Gastroesophageal sphincter (tissue), 4 donors: Measurements from ENCODE around the gene PLCD4. TPM values are rescaled to one million over a fixed set of nuclear protein-coding genes. Genes with fewer than 3 reads are reported as not detected.

ENCODE experiments used
- ATAC-seq: fragments of 150-250 bp; one replicate; pipeline ENCODE4 v1.9.1; 2016; ENCODE audit warnings: mild to moderate bottlenecking, moderate library complexity
- H3K27ac ChIP-seq, 4 donors: fragments of 200-600 bp; sonication (generic) in 3 of 4; 1 replicate in 3 of 4; 2 replicates in 1 of 4; pipeline ENCODE4 v1.5.1; 2016 to 2019
- H3K27me3 ChIP-seq: fragments of 200-600 bp; sonication (generic); one replicate; pipeline ENCODE4 v1.5.1; 2019
- H3K36me3 ChIP-seq, 2 donors: fragments of 200-600 bp; sonication (generic); one replicate each; pipeline ENCODE4 v1.5.1; 2019; ENCODE audit warnings: control low read depth in 1 of 2
- H3K4me1 ChIP-seq, 3 donors: fragments of 200-600 bp; sonication (generic); 1 replicate in 2 of 3; 2 replicates in 1 of 3; pipeline ENCODE4 v1.5.1; 2016 to 2019; ENCODE audit warnings: control low read depth in 2 of 3
- H3K4me3 ChIP-seq, 2 donors: fragments of 200-600 bp; sonication (generic); one replicate each; pipeline ENCODE4 v1.5.1; 2019; ENCODE audit warnings: mild to moderate bottlenecking in 1 of 2, moderate library complexity in 1 of 2
- H3K9me3 ChIP-seq, 3 donors: fragments of 200-600 bp; sonication (generic); one replicate each; pipeline ENCODE4 v1.5.1; 2017 to 2019; ENCODE audit warnings: control low read depth in 2 of 3
- CTCF ChIP-seq, 4 experiments: fragments of 200-600 bp in 2 of 4; fragments of 450-650 bp in 2 of 4; sonication (generic) in 1 of 4; IDR thresholded peaks; one replicate each; pipeline ENCODE4 v1.5.1; 2017 to 2019; ENCODE audit warnings: antibody characterized with exemption in 4 of 4, mild to moderate bottlenecking in 2 of 4, moderate library complexity in 2 of 4
- EP300 ChIP-seq: sonication (generic); formaldehyde crosslinking; IDR thresholded peaks from one replicate; pipeline ENCODE4 v1.6.1; 2017; ENCODE audit warnings: antibody characterized with exemption, mild to moderate bottlenecking
- POLR2A ChIP-seq, 2 donors: fragments of 450-650 bp; IDR thresholded peaks; one replicate each; pipeline ENCODE4 v1.6.1; 2017; ENCODE audit warnings: antibody characterized with exemption in 2 of 2, mild to moderate bottlenecking in 2 of 2, moderate library complexity in 1 of 2
- POLR2AphosphoS5 ChIP-seq: sonication (generic); formaldehyde crosslinking; IDR thresholded peaks from one replicate; pipeline ENCODE4 v1.6.1; 2017; ENCODE audit warnings: antibody characterized with exemption
- WGBS, 2 donors: methylation state at CpG; one replicate each; pipeline ENCODE4 v1.1.5; 2018; ENCODE audit warnings: low coverage in 1 of 2; 5-methylcytosine and 5-hydroxymethylcytosine counted together
- total RNA-seq, 4 donors: library from RNA; depleted of rRNA; stranded (reverse); fragments of >200 nt; gene quantifications; one replicate each; pipeline ENCODE4 v1.1.0, GENCODE V29; 2016

Gene PLCD4
- total RNA-seq, 4 donors from 2014 or later: 1.6 to 18.8 (median 9.3) TPM

- Histone ChIP-seq H3K27ac (no peak overlapping the region), H3K4me1 (peaks cover 0 to 32% (median 0%) of the 10 kb centered on the region in 3 donors), H3K9me3 (no peaks in the 10 kb centered on the region), H3K27me3 (no peaks in the 10 kb centered on the region), H3K36me3 (peaks cover 0 to 33% of the 10 kb centered on the region in 2 donors), H3K4me3 (no peak overlapping the region)
- TF ChIP-seq CTCF (IDR thresholded peaks at IDR 0.05) (no peak), POLR2A (IDR thresholded peaks at IDR 0.05) (no peak), EP300 (no peak), POLR2AphosphoS5 (no peak)
- no peak for ATAC-seq
- WGBS, 2 donors: 100% methylated on average over 1 of the region's 9 CpGs; no CpG with 5 or more reads in 1 of the 2 donors
Measured at GRCh38 chr2:218618102-218618860, 10.6 kb downstream of the PLCD4 start.

GRCh38 chr2:218621007-218621406, 13.3 kb downstream of the PLCD4 start:
- no peak for ATAC-seq

GRCh38 chr2:218622606-218623365, 15.1 kb downstream of the PLCD4 start:
- H3K27ac ChIP-seq: no peak overlapping the region
- no peak for ATAC-seq
- peaks cover 0 to 62% of the 10 kb centered on the region in 2 donors for H3K36me3 ChIP-seq
- TF ChIP-seq CTCF (IDR thresholded peaks at IDR 0.05) (no peak), POLR2AphosphoS5 (no peak), EP300 (no peak), POLR2A (IDR thresholded peaks at IDR 0.05) (no peak)
- 30 to 60% methylated on average over 4 to 7 of the region's 7 CpGs for WGBS, 2 donors
- H3K9me3 ChIP-seq: no peaks in the 10 kb centered on the region
- no peaks in the 10 kb centered on the region for H3K27me3 ChIP-seq
- no peak overlapping the region for H3K4me3 ChIP-seq
- peaks cover 0 to 13% (median 0%) of the 10 kb centered on the region in 3 donors for H3K4me1 ChIP-seq

More at GRCh38 chr2:218621007-218621406, 13.3 kb downstream of the PLCD4 start:
- peaks cover 0 to 19% (median 0%) of the 10 kb centered on the region in 3 donors for H3K4me1 ChIP-seq
- H3K4me3 ChIP-seq: no peak overlapping the region
- H3K36me3 ChIP-seq: peaks cover 0 to 49% of the 10 kb centered on the region in 2 donors
- no peaks in the 10 kb centered on the region for H3K27me3 ChIP-seq
- TF ChIP-seq CTCF (IDR thresholded peaks at IDR 0.05) (no peak), POLR2A (IDR thresholded peaks at IDR 0.05) (no peak), POLR2AphosphoS5 (no peak), EP300 (no peak)
- WGBS, 2 donors: 90 to 100% methylated on average over 1 to 3 of the region's 7 CpGs
- H3K27ac ChIP-seq: no peak overlapping the region
- H3K9me3 ChIP-seq: no peaks in the 10 kb centered on the region

- Histone ChIP-seq H3K4me1 (peaks cover 0 to 13% (median 0%) of the 10 kb centered on the region in 3 donors), H3K27ac (no peak overlapping the region), H3K27me3 (no peaks in the 10 kb centered on the region), H3K4me3 (no peak overlapping the region), H3K9me3 (no peaks in the 10 kb centered on the region), H3K36me3 (peaks cover 0 to 62% of the 10 kb centered on the region in 2 donors)
- TF ChIP-seq POLR2A (IDR thresholded peaks at IDR 0.05): no peak
- no peak for TF ChIP-seq EP300
- TF ChIP-seq CTCF (IDR thresholded peaks at IDR 0.05): no peak
- no peak for TF ChIP-seq POLR2AphosphoS5
- WGBS, 2 donors: 53 to 65% methylated on average over 3 of the region's 3 CpGs
- ATAC-seq: no peak
Measured at GRCh38 chr2:218623366-218623705, 15.6 kb downstream of the PLCD4 start.
